Stimulated activated CD8-positive, alpha-beta memory T cell treated with anti-CD3 and anti-CD28 coated beads, Interleukin-4, amount 100 ng/mL, for 4 hours (primary cell): ENCODE measurements around the gene SLC24A3.

ENCODE experiments used
- DNase-seq, 2 donors: peaks; one replicate each; pipeline ENCODE4 v3.0.0-alpha.2; 2020; ENCODE audit warnings: low read depth in 2 of 2, low spot score in 1 of 2

SLC24A3 gene

GRCh38 chr20:19236371-19237055, 24.1 kb downstream of the SLC24A3 start:
- DNase-seq = no peak

GRCh38 chr20:19241440-19241839, 29.0 kb downstream of the SLC24A3 start:
- DNase-seq = no peak

GRCh38 chr20:19244291-19244690, 31.8 kb downstream of the SLC24A3 start:
- DNase-seq = no peak

GRCh38 chr20:19249106-19249879, 36.9 kb downstream of the SLC24A3 start:
- no peak for DNase-seq

- DNase-seq = no peak
These were observed 37.9 kb downstream of the SLC24A3 start for GRCh38 chr20:19250346-19250745.

- no peak for DNase-seq
These were observed 39.1 kb downstream of the SLC24A3 start for GRCh38 chr20:19251506-19251905.

GRCh38 chr20:19251958-19252357, 39.5 kb downstream of the SLC24A3 start:
- no peak for DNase-seq

GRCh38 chr20:19252451-19253120, 40.1 kb downstream of the SLC24A3 start:
- no peak for DNase-seq

GRCh38 chr20:19253316-19253715, 40.9 kb downstream of the SLC24A3 start:
- no peak for DNase-seq

GRCh38 chr20:19253916-19254820, 41.7 kb downstream of the SLC24A3 start:
- DNase-seq = no peak

GRCh38 chr20:19254956-19255355, 42.5 kb downstream of the SLC24A3 start:
- no peak for DNase-seq

- DNase-seq = no peak
These were observed 43.6 kb downstream of the SLC24A3 start for GRCh38 chr20:19256085-19256484.

- no peak for DNase-seq
These were observed 44.6 kb downstream of the SLC24A3 start for GRCh38 chr20:19256906-19257595.

- no peak for DNase-seq
These were observed 45.4 kb downstream of the SLC24A3 start for GRCh38 chr20:19257865-19258264.

GRCh38 chr20:19259141-19259591, 46.7 kb downstream of the SLC24A3 start:
- no peak for DNase-seq

GRCh38 chr20:19260412-19261090, 48.1 kb downstream of the SLC24A3 start:
- DNase-seq = no peak

- no peak for DNase-seq
These were observed 51.7 kb downstream of the SLC24A3 start for GRCh38 chr20:19264191-19264590.

GRCh38 chr20:19265646-19266374, 53.4 kb downstream of the SLC24A3 start:
- DNase-seq = no peak

- DNase-seq = no peak
These were observed 56.0 kb downstream of the SLC24A3 start for GRCh38 chr20:19268426-19268825.
